ENCODE data around the gene MRPL45. TPM values are rescaled to one million over a fixed set of nuclear protein-coding genes. Genes with fewer than 3 reads are reported as not detected.

The MRPL45 gene
- total and polyA plus RNA-seq, 2 donors (not counting 1 experiment from before 2014, with no cell fraction given) = 13.1 to 17.6 TPM

DNA sequence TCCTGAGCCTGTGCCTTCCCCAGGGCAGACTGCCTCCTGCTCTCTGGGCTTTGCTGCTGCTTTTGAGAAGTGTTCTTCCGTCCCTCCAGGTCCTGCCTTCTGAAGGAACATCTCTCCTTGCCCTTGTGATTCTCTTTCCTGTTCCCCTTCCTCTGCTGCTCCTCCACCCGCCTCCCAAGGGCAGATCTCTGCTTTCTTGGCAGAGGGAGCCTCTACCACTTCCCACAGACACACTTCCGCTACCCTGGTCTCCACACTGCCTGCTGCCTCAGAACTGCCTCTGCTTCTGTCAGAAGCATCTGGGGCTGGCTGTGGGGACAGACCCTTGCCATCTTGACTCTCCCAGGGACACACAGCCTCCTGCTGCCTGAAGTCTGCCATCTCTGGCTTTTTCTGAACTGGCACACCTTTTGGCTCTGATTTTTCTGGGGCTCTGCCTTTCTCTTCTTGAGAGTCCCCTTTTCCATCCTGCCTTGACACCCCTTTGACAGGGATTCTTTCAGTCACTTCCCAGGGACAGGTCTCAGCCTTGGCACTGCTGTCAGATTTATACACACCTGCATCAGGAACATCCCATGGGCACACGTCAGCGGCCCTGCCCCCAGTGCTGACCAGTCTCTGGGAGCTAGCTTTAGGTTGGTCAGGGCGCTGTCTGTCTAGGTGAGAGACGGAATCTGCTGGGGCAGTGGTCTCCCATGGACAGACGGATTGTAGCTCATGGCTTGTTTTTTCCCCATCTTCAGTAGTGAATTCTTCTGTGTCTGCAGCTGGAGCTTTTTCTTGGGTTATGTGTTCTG, 30.2 kb downstream of the MRPL45 start:
- intact Hi-C loops (cut with micrococcal nuclease) = no loop called here
- H3K4me3 ChIP-seq (ENCODE audit: control extremely low read depth in 1 of 5, extremely low read depth in 1 of 5, insufficient read depth in 1 of 5, low read depth in 2 of 5, low read length in 4 of 5) = no peak overlapping the region
- Mint-ChIP-seq H3K27me3 (peaks cover 16% of the 10 kb centered on the region), H3K4me3 (no peak overlapping the region), H3K4me1 (peaks cover 18% of the 10 kb centered on the region), H3K9me3 (ENCODE audit: insufficient read depth) (no peaks in the 10 kb centered on the region), H3K27ac (no peak overlapping the region)
- DNase-seq = no peak
- ChIA-PET CTCF (interaction anchor here (1.2 to 7.9 kb wide), 2 partner anchors 10 to 22 kb away, joined by 4 to 48 read pairs; partner anchors contain the start of gene SOCS7), POLR2A (no interaction called here)
- 64% methylated on average over 8 of the region's 8 CpGs for WGBS (ENCODE audit: insufficient coverage)
- TF ChIP-seq CTCF (IDR thresholded peaks at IDR 0.05) (no peak), EZH2 (IDR thresholded peaks at IDR 0.05; ENCODE audit: borderline replicate concordance, insufficient read depth, low read depth, low read length, poor library complexity, severe bottlenecking) (no peak)
- ATAC-seq (ENCODE audit: low read depth) = no peak
- no peak overlapping the region for H3K9ac ChIP-seq (ENCODE audit: low read length)
- no peaks in the 10 kb centered on the region for H3K9me3 ChIP-seq (ENCODE audit: control extremely low read depth in 1 of 3, control insufficient read depth in 2 of 3, insufficient read depth in 1 of 3, low read length in 2 of 3)
- H3K27me3 ChIP-seq (replicated peaks in 1 of 4; ENCODE audit: control extremely low read depth in 1 of 4, control insufficient read depth in 3 of 4, insufficient read depth in 4 of 4, low read length in 3 of 4) = peaks cover 0 to 6% (median 2%) of the 10 kb centered on the region in 4 experiments
- no peak overlapping the region for H3K27ac ChIP-seq (ENCODE audit: low read length in 2 of 2)
- H4K20me1 ChIP-seq (ENCODE audit: control insufficient read depth, insufficient read depth, low read length, poor library complexity, severe bottlenecking) = no peaks in the 10 kb centered on the region
- peaks cover 5 to 10% of the 10 kb centered on the region in 2 donors for H3K4me1 ChIP-seq (ENCODE audit: control insufficient read depth in 2 of 2, insufficient read depth in 2 of 2, low read length in 2 of 2)
- no peaks in the 10 kb centered on the region for H3K79me2 ChIP-seq (ENCODE audit: control insufficient read depth, insufficient read depth, low read length)
- H3K4me2 ChIP-seq (replicated peaks; ENCODE audit: low read depth, low read length, poor library complexity, severe bottlenecking) = no peak overlapping the region
- peaks cover 0 to 8% of the 10 kb centered on the region in 2 experiments for H3K36me3 ChIP-seq (replicated peaks in 1 of 2; ENCODE audit: control extremely low read depth in 1 of 2, control insufficient read depth in 1 of 2, extremely low read depth in 1 of 2, insufficient read depth in 2 of 2, low read length in 1 of 2)
- H2AFZ ChIP-seq (ENCODE audit: insufficient read depth, low read depth, low read length, poor library complexity, severe bottlenecking) = no peak overlapping the region

DNA sequence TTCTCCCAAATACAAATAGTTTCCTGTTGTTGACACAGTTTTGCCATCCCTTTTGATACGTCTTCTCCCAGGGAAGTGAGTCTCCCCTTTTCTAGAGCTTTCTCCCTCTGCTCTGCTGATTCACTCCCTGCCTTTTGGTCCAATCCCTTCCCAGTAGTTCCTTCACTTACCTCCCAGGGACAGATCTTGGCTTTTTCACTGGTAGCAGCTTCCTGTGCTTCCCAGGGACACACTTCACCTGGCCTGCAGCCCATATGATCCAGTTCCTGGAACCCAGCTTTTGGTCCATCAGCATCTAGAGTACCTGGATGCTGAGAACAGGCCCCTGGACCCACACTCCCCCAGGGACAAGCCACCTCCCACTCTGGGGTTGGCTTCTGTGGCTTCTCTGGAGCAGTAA, 31.0 kb downstream of the MRPL45 start:
- DNase-seq (no peak), ATAC-seq (ENCODE audit: low read depth) (no peak)
- intact Hi-C loops (cut with micrococcal nuclease) = no loop called here
- Histone ChIP-seq H3K9me3 (ENCODE audit: control extremely low read depth in 1 of 3, control insufficient read depth in 2 of 3, insufficient read depth in 1 of 3, low read length in 2 of 3) (no peaks in the 10 kb centered on the region), H3K27me3 (replicated peaks in 1 of 4; ENCODE audit: control extremely low read depth in 1 of 4, control insufficient read depth in 3 of 4, insufficient read depth in 4 of 4, low read length in 3 of 4) (peaks cover 0 to 8% (median 3%) of the 10 kb centered on the region in 4 experiments), H3K79me2 (ENCODE audit: control insufficient read depth, insufficient read depth, low read length) (no peaks in the 10 kb centered on the region), H3K9ac (ENCODE audit: low read length) (no peak overlapping the region), H3K4me1 (ENCODE audit: control insufficient read depth in 2 of 2, insufficient read depth in 2 of 2, low read length in 2 of 2) (peaks cover 5 to 10% of the 10 kb centered on the region in 2 donors), H3K4me3 (ENCODE audit: control extremely low read depth in 1 of 5, extremely low read depth in 1 of 5, insufficient read depth in 1 of 5, low read depth in 2 of 5, low read length in 4 of 5) (no peak overlapping the region), H3K36me3 (replicated peaks in 1 of 2; ENCODE audit: control extremely low read depth in 1 of 2, control insufficient read depth in 1 of 2, extremely low read depth in 1 of 2, insufficient read depth in 2 of 2, low read length in 1 of 2) (peaks cover 0 to 4% of the 10 kb centered on the region in 2 experiments), H4K20me1 (ENCODE audit: control insufficient read depth, insufficient read depth, low read length, poor library complexity, severe bottlenecking) (no peaks in the 10 kb centered on the region), H2AFZ (ENCODE audit: insufficient read depth, low read depth, low read length, poor library complexity, severe bottlenecking) (no peak overlapping the region), H3K27ac (ENCODE audit: low read length in 2 of 2) (no peak overlapping the region), H3K4me2 (replicated peaks; ENCODE audit: low read depth, low read length, poor library complexity, severe bottlenecking) (no peak overlapping the region)
- CTCF ChIA-PET = interaction anchor here (1.2 to 7.9 kb wide), 2 partner anchors 11 to 21 kb away, joined by 4 to 48 read pairs; partner anchors contain the start of gene SOCS7
- Mint-ChIP-seq H3K27me3 (peaks cover 16% of the 10 kb centered on the region), H3K4me1 (peaks cover 18% of the 10 kb centered on the region), H3K9me3 (ENCODE audit: insufficient read depth) (no peaks in the 10 kb centered on the region), H3K4me3 (no peak overlapping the region), H3K27ac (no peak overlapping the region)
- TF ChIP-seq CTCF (IDR thresholded peaks at IDR 0.05) = no peak
- POLR2A ChIA-PET = no interaction called here
- WGBS (ENCODE audit: insufficient coverage) = 82% methylated on average over 1 of the region's 1 CpG

Measured in B cell (primary cell).